ENCODE data around the gene AP2B1. TPM values are rescaled to one million over a fixed set of nuclear protein-coding genes. Genes with fewer than 3 reads are reported as not detected.

Gene AP2B1
- polyA plus RNA-seq, 1 of the 3 experiments (the other 2 are of a cell fraction): 97.8 TPM

GRCh38 chr17:35745246-35745645 is 158.1 kb downstream of the AP2B1 start (continued):
- TF ChIP-seq ZBTB33 (IDR thresholded peaks at IDR 0.05; ENCODE audit: borderline replicate concordance, low read depth) (no peak), REST (IDR thresholded peaks at IDR 0.05; ENCODE audit: low read depth, low read length) (no peak), GATA2 (CRISPR knock-in tag; IDR thresholded peaks at IDR 0.05) (no peak), RCOR1 (IDR thresholded peaks at IDR 0.05; ENCODE audit: low read length) (no peak), NFIC (IDR thresholded peaks at IDR 0.05; ENCODE audit: borderline replicate concordance) (no peak)

GRCh38 chr17:35745749-35746320 is 158.7 kb downstream of the AP2B1 start:
- Histone ChIP-seq H3K27me3 (ENCODE audit: insufficient read depth) (peaks cover 11% of the 10 kb centered on the region), H3K4me1 (ENCODE audit: control insufficient read depth in 1 of 2, insufficient read depth in 2 of 2, low read depth in 1 of 2, low read length in 1 of 2) (peaks cover 0 to 11% of the 10 kb centered on the region in 2 experiments; a peak in 1 of 4 replicates), H3K4me2 (no peak overlapping the region), H3K9ac (no peak overlapping the region), H2AFZ (ENCODE audit: low read depth) (no peak overlapping the region), H3K9me3 (no peaks in the 10 kb centered on the region), H3K27ac (ENCODE audit: low read depth in 2 of 2, low read length in 1 of 2) (no peak overlapping the region), H3F3A (replicated peaks; ENCODE audit: insufficient read depth) (no peaks in the 10 kb centered on the region), H4K20me1 (ENCODE audit: insufficient read depth) (no peaks in the 10 kb centered on the region), H3K36me3 (replicated peaks in 1 of 2; ENCODE audit: control insufficient read depth in 1 of 2, insufficient read depth in 2 of 2, low read length in 1 of 2) (no peaks in the 10 kb centered on the region), H3K9me2 (no peaks in the 10 kb centered on the region), H3K79me2 (ENCODE audit: insufficient read depth) (no peaks in the 10 kb centered on the region), H3K4me3 (ENCODE audit: low read depth in 2 of 2, low read length in 1 of 2) (no peak overlapping the region)
- DNase-seq: no peak
- no peak for TF ChIP-seq EZH2phosphoT487 (IDR thresholded peaks at IDR 0.05; ENCODE audit: borderline replicate concordance, low read depth)
- TF ChIP-seq PBX3 (IDR thresholded peaks at IDR 0.05): no peak
- TF ChIP-seq NFIC (IDR thresholded peaks at IDR 0.05; ENCODE audit: borderline replicate concordance): no peak
- no peak for TF ChIP-seq RAD21 (IDR thresholded peaks at IDR 0.05; ENCODE audit: low read length)
- no peak for TF ChIP-seq TCF12 (IDR thresholded peaks at IDR 0.05)
- TF ChIP-seq FOXJ3 (CRISPR knock-in tag; IDR thresholded peaks at IDR 0.05): no peak
- TF ChIP-seq MAX (IDR thresholded peaks at IDR 0.05; ENCODE audit: low read depth): no peak
- WGBS (ENCODE audit: low lambda C conversion rate): 24% methylated on average over 4 of the region's 15 CpGs
- POLR2A ChIA-PET: no interaction called here
- CTCF ChIA-PET: interaction anchor here (0.6 to 9.3 kb wide), 13 partner anchors 19 to 433 kb away, joined by 3 to 275 read pairs (median 11); no protein-coding TSS in a partner anchor
